Thyroid gland (tissue), 4 donors: Measurements from ENCODE around the gene DQX1. TPM values are rescaled to one million over a fixed set of nuclear protein-coding genes. Genes with fewer than 3 reads are reported as not detected.

Experiments
- DNase-seq, 2 donors: peaks; one replicate each; pipeline ENCODE4 v3.0.0-alpha.2; 2019
- H3K27ac ChIP-seq, 3 donors: fragments of 200-600 bp; sonication (generic); 1 replicate in 2 of 3; 2 replicates in 1 of 3; pipeline ENCODE4 v1.5.1; 2016 to 2019; ENCODE audit warnings: mild to moderate bottlenecking in 1 of 3, moderate library complexity in 1 of 3
- H3K27me3 ChIP-seq: fragments of 200-600 bp; sonication (generic); one replicate; pipeline ENCODE4 v1.5.1; 2019
- H3K36me3 ChIP-seq, 2 donors: fragments of 200-600 bp; sonication (generic); one replicate each; pipeline ENCODE4 v1.5.1; 2016 to 2019
- H3K4me1 ChIP-seq, 2 donors: fragments of 200-600 bp; sonication (generic); one replicate each; pipeline ENCODE4 v1.5.1; 2017 to 2019
- H3K4me3 ChIP-seq, 3 donors: fragments of 200-600 bp; sonication (generic); replicated peaks in 1 of 3; 1 replicate in 2 of 3; 2 replicates in 1 of 3; pipeline ENCODE4 v1.5.1; 2016; ENCODE audit warnings: mild to moderate bottlenecking in 1 of 3
- H3K9me3 ChIP-seq: fragments of 200-600 bp; sonication (generic); one replicate; pipeline ENCODE4 v1.5.1; 2017
- POLR2A ChIP-seq, 2 donors: fragments of 450-650 bp; IDR thresholded peaks; one replicate each; pipeline ENCODE4 v1.6.1; 2017; ENCODE audit warnings: antibody characterized with exemption in 2 of 2, mild to moderate bottlenecking in 2 of 2, moderate library complexity in 1 of 2
- whole genome bisulfite sequencing, 2 donors: methylation state at CpG; one replicate each; pipeline ENCODE4 v1.1.5; 2017; 5-methylcytosine and 5-hydroxymethylcytosine counted together
- intact Hi-C: fragments of 100-400 bp; cut with DNase I; formaldehyde crosslinking; loops from one replicate; pipeline ENCODE4 v1.15.1; 2023
- total RNA-seq, 4 donors: library from RNA; depleted of rRNA; stranded (reverse); fragments of >200 nt; gene quantifications; one replicate each; pipeline ENCODE4 v1.2.3, GENCODE V29; 2016
- TF ChIP-seq, protein P1 (sequence below), 6 experiments: fragments of 200-600 bp in 3 of 6; fragments of 450-650 bp in 3 of 6; sonication (generic) in 3 of 6; IDR thresholded peaks; one replicate each; pipeline ENCODE4 v1.5.1; 2016 to 2019; ENCODE audit warnings: antibody characterized with exemption in 6 of 6, mild to moderate bottlenecking in 2 of 6, inconsistent platforms in 1 of 6, moderate library complexity in 1 of 6

The DQX1 gene
- total RNA-seq, 4 donors from 2014 or later: not detected

DNA sequence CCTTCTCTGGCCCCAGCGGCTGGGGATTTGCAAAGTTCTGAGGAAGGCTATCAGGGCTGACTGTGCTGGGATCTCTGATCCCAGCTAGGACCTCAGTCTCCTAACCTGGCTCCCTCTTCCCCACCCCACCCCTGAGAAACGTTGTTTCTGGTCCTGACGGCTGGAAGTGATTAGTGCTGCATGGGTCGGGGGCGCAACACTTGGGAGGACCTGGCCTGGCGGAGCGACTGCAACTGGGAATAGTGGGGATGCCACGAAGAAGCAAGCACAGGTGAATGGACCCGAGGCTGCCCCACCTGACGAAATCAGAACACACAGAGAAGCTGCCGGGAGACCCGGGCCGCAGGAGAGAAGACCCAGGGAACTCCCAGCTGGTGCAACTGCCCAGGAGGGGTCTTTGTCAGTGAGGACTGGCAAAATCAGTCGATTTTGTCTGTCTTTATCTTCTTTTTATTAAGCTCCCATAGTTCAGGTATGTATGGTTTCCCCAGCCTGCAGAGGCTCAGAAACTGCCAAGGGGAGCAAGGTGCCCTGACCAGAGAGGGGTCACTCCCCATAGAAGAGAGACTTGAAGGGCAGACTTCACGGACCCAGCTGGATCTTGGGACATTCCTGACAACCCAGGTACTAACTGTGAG is 26.0 kb downstream of the DQX1 start:
- peaks cover 7% of the 10 kb centered on the region for H3K27me3 ChIP-seq
- 70 to 77% methylated on average over 15 of the region's 15 CpGs for WGBS, 2 donors
- no peak overlapping the region for H3K4me3 ChIP-seq
- no peak for TF ChIP-seq POLR2A (IDR thresholded peaks at IDR 0.05)
- TF ChIP-seq, protein P1, sequence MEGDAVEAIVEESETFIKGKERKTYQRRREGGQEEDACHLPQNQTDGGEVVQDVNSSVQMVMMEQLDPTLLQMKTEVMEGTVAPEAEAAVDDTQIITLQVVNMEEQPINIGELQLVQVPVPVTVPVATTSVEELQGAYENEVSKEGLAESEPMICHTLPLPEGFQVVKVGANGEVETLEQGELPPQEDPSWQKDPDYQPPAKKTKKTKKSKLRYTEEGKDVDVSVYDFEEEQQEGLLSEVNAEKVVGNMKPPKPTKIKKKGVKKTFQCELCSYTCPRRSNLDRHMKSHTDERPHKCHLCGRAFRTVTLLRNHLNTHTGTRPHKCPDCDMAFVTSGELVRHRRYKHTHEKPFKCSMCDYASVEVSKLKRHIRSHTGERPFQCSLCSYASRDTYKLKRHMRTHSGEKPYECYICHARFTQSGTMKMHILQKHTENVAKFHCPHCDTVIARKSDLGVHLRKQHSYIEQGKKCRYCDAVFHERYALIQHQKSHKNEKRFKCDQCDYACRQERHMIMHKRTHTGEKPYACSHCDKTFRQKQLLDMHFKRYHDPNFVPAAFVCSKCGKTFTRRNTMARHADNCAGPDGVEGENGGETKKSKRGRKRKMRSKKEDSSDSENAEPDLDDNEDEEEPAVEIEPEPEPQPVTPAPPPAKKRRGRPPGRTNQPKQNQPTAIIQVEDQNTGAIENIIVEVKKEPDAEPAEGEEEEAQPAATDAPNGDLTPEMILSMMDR (IDR thresholded peaks at IDR 0.05): no peak
- H3K27ac ChIP-seq: no peak overlapping the region
- DNase-seq: no peak
- intact Hi-C loops: no loop called here
- peaks cover 2% of the 10 kb centered on the region in 2 donors for H3K36me3 ChIP-seq
- H3K9me3 ChIP-seq: no peaks in the 10 kb centered on the region
- H3K4me1 ChIP-seq: peaks cover 29 to 36% of the 10 kb centered on the region in 2 donors

DNA sequence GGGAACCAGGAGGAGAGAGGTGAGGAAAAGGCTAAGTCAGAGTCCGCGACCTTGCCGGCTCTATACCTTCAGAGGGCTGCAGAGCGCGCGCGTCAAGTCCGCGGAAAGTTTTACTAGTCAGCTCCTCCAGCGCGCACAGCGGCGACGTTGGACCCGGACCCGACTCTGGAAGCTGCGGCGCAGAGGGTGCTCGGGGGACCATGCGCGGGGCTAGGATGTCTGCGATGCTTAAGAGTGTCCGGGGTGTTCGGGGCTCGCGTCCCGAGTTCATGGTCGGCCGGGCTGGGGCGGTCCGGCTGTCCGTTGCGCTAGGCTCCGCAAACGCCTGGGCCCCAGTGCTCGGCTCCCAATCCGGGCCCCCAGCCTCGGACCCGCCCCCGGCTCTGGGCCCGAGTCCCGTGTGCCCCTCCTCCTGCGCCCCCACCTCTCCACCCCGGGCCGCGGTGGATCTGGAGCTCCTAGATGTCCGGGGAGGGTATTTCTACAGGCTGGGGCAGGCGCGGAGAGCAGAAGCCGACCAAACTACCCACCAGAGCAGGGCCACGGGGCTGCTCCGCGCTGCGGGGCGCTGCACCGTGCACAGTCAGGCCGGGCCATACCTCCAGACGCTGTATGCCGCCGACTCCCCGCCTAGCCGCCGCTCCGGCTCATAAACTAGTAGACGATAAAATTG is 26.6 kb downstream of the DQX1 start, which contains the start of gene LBX2:
Gene LBX2 (minus strand): TSS at position 337 of the 673 bp plus-strand sequence. CDS start 66 bp downstream, at position 271.
- Histone ChIP-seq H3K4me1 (peaks cover 29 to 36% of the 10 kb centered on the region in 2 donors), H3K27ac (no peak within 1 kb of the TSS), H3K4me3 (peak within 1 kb of the TSS in 1 of 3 donors; percentile 19), H3K9me3 (no peaks in the 10 kb centered on the region), H3K27me3 (peaks cover 7% of the 10 kb centered on the region), H3K36me3 (no peaks in the 10 kb centered on the region)
- no peak for TF ChIP-seq POLR2A (IDR thresholded peaks at IDR 0.05)
- TF ChIP-seq, protein P1 (IDR thresholded peaks at IDR 0.05): no peak
- DNase-seq: no peak
- intact Hi-C loops: no loop called here
- WGBS, 2 donors: 9 to 13% methylated on average over 25 to 35 of the region's 65 CpGs

DNA sequence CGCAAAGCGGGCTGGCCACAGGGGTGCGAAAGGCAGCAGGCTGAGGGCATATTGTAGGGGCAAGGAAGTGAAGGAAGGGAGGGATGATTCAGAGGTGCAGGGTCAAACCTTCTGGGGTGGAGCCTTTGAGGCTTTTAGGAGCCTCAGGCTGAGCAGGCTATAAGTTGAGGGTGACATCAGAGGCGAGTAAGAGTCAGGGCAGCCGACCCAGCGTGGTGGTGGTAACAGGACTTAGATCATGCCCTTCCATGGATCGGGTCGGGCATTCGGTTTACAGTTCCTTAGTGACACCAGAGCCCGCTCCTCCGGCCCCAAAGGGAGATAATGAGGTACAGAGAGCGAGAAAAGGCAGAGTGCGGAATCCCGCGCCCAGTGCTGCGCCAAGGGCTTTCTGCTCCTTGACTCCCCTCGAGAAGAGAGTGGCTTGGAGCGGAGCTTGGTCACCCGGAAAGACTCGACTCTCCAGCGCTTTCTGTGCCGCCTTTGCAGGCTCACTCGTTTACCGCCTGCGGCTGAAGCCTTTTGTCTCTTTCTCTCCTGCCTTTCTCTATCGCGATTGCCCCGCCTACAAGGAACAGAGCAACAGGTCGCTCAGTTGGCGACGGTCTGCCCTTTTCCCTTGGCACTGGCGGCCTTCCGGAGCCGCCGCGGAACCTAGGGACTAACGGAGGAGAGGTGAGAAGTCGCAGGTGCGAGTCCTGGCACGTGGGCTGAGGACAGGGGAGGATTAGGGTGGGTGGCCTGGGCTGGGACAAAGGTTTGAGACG is 27.3 kb downstream of the DQX1 start:
- H3K27me3 ChIP-seq: peaks cover 7% of the 10 kb centered on the region
- peak; percentile 66 to 67 for DNase-seq
- no peak overlapping the region for H3K27ac ChIP-seq
- peak overlapping the region in 1 of 3 donors; percentile 19 for H3K4me3 ChIP-seq
- WGBS, 2 donors: 4% methylated on average over 36 of the region's 41 CpGs
- intact Hi-C loops: no loop called here
- H3K36me3 ChIP-seq: peaks cover 0 to under 1% of the 10 kb centered on the region in 2 donors
- no peak for TF ChIP-seq POLR2A (IDR thresholded peaks at IDR 0.05)
- TF ChIP-seq, protein P1 (IDR thresholded peaks at IDR 0.05): no peak
- H3K4me1 ChIP-seq: peaks cover 29 to 33% of the 10 kb centered on the region in 2 donors
- H3K9me3 ChIP-seq: no peaks in the 10 kb centered on the region

DNA sequence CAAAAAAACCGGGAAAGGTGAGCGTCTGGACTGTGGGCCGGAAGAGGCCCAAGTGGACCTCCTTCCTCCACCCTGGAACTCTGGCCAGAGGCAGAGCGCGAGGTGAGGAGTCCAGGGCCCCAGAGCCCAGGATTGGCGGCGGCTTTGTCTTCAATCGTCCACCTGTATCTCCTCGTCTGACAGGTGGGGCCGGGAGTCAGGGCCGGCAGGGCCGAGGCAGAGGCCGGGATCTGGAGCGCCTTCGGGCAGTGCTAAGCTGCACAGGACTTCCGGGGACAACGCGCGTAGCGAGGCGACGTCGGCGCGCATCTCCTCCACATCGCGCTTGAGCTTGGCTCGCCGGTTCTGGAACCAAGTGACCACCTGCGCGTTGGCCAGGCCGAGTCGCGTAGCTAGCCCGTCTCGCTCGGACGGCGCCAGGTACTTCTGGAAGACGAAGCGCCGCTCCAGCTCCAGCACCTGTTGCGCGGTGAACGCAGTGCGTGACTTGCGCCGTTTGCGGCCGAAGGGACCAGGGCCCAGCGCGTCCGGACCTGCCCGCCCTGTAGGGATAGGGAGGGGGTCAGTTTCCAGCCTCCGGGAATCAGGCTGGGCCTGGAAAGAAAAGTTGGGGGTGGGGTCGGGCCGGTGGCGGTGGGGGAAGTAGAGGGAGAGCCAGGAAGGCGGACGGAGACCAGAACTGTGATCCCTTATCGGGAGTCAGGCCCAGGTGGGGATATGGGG is 28.1 kb downstream of the DQX1 start:
- H3K27ac ChIP-seq: no peak overlapping the region

More for the DNA sequence above, 28.1 kb downstream of the DQX1 start:
- peak; percentile 35 to 46 for DNase-seq
- Histone ChIP-seq H3K27me3 (peaks cover 7% of the 10 kb centered on the region), H3K4me1 (peaks cover 26 to 29% of the 10 kb centered on the region in 2 donors), H3K9me3 (no peaks in the 10 kb centered on the region), H3K4me3 (peak overlapping the region in 1 of 3 donors; percentile 19), H3K36me3 (peaks cover 0 to 8% of the 10 kb centered on the region in 2 donors)
- WGBS, 2 donors: 2 to 5% methylated on average over 19 to 59 of the region's 61 CpGs
- intact Hi-C loops: no loop called here
- TF ChIP-seq, protein P1 (IDR thresholded peaks at IDR 0.05): no peak
